Measurements from ENCODE around the gene NLRP11. TPM values are rescaled to one million over a fixed set of nuclear protein-coding genes. Genes with fewer than 3 reads are reported as not detected.

The NLRP11 gene
- total and polyA plus RNA-seq, 9 of the 15 experiments (the other 6 are each of a cell fraction or from before 2014, with no cell fraction given), result 0.07 to 0.29 (median 0.12) TPM; not detected in 1

DNA sequence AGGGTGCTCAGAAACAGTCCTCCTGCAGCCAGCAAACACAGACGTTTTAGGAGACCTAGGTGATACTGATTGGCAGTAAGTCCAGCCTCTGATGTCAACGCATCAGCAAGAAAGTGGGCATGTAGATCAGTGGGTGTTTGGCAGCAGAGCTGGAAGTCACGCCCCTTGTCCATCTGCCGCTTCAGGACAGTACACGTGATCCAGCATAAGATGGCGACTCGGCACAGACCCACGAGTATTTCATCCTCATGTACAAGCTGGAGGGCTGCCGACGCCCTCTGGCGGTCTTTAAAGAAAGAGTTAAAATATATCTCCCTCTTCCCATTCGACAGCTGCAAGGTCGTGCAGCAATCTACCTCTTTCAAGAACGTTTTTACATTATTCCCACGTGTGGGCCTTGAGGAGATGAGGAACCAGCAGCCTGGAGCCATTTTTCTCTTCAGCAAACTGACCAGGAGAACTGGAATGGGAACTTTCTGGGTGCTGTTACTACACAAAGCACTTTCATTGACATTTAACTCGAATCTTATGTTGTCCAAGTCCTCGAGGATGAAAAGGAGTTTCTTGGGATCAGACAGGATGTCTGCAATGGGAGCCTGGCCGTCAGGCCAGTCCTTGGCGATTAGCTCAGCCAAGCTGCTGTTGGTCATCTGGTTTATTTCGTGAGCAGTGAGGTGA, 22.3 kb downstream of the NLRP11 start (continued):
- TF ChIP-seq, protein P1, sequence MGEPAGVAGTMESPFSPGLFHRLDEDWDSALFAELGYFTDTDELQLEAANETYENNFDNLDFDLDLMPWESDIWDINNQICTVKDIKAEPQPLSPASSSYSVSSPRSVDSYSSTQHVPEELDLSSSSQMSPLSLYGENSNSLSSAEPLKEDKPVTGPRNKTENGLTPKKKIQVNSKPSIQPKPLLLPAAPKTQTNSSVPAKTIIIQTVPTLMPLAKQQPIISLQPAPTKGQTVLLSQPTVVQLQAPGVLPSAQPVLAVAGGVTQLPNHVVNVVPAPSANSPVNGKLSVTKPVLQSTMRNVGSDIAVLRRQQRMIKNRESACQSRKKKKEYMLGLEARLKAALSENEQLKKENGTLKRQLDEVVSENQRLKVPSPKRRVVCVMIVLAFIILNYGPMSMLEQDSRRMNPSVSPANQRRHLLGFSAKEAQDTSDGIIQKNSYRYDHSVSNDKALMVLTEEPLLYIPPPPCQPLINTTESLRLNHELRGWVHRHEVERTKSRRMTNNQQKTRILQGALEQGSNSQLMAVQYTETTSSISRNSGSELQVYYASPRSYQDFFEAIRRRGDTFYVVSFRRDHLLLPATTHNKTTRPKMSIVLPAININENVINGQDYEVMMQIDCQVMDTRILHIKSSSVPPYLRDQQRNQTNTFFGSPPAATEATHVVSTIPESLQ (CRISPR knock-in tag; IDR thresholded peaks at IDR 0.05), result no peak
- TF ChIP-seq STAT5A (IDR thresholded peaks at IDR 0.05; ENCODE audit: borderline replicate concordance, low read length), result no peak
- TF ChIP-seq PRPF4 (IDR thresholded peaks at IDR 0.05; ENCODE audit: insufficient read depth, low read depth, low read length, poor library complexity, severe bottlenecking), result no peak
- no peak for TF ChIP-seq SETDB1 (IDR thresholded peaks at IDR 0.05; ENCODE audit: low read length)
- no peak for TF ChIP-seq BRCA1 (IDR thresholded peaks at IDR 0.05)
- no peak for TF ChIP-seq BRCA1 (CRISPR knock-in tag; IDR thresholded peaks at IDR 0.05)
- TF ChIP-seq JUND (IDR thresholded peaks at IDR 0.05; ENCODE audit: borderline replicate concordance, low read depth, low read length), result peak; percentile 26; the same call in 1 of the 2 replicates
- TF ChIP-seq JUND (tag; IDR thresholded peaks at IDR 0.05; ENCODE audit: borderline replicate concordance, low read depth, low read length), result no peak; the same call in 2 of the 3 replicates
- TF ChIP-seq MECOM (CRISPR knock-in tag; IDR thresholded peaks at IDR 0.05), result no peak
- no peak for TF ChIP-seq ARID1B (IDR thresholded peaks at IDR 0.05)
- TF ChIP-seq LCOR (CRISPR knock-in tag; IDR thresholded peaks at IDR 0.05), result no peak
- TF ChIP-seq, protein P2, sequence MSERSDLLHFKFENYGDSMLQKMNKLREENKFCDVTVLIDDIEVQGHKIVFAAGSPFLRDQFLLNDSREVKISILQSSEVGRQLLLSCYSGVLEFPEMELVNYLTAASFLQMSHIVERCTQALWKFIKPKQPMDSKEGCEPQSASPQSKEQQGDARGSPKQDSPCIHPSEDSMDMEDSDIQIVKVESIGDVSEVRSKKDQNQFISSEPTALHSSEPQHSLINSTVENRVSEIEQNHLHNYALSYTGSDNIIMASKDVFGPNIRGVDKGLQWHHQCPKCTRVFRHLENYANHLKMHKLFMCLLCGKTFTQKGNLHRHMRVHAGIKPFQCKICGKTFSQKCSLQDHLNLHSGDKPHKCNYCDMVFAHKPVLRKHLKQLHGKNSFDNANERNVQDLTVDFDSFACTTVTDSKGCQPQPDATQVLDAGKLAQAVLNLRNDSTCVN (CRISPR knock-in tag; IDR thresholded peaks at IDR 0.05), result no peak
- no peak for TF ChIP-seq ZNF232 (CRISPR knock-in tag; IDR thresholded peaks at IDR 0.05)
- TF ChIP-seq, protein P3, sequence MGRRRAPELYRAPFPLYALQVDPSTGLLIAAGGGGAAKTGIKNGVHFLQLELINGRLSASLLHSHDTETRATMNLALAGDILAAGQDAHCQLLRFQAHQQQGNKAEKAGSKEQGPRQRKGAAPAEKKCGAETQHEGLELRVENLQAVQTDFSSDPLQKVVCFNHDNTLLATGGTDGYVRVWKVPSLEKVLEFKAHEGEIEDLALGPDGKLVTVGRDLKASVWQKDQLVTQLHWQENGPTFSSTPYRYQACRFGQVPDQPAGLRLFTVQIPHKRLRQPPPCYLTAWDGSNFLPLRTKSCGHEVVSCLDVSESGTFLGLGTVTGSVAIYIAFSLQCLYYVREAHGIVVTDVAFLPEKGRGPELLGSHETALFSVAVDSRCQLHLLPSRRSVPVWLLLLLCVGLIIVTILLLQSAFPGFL (CRISPR knock-in tag; IDR thresholded peaks at IDR 0.05), result no peak
- TF ChIP-seq TEAD1 (CRISPR knock-in tag; IDR thresholded peaks at IDR 0.05), result no peak
- TF ChIP-seq ZNF77 (CRISPR knock-in tag; IDR thresholded peaks at IDR 0.05), result no peak
- TF ChIP-seq ZNF217 (CRISPR knock-in tag; IDR thresholded peaks at IDR 0.05), result no peak
- no peak for TF ChIP-seq KDM4B (IDR thresholded peaks at IDR 0.05; ENCODE audit: borderline replicate concordance in 2 of 2, low read depth in 1 of 2)
- TF ChIP-seq MEIS2 (IDR thresholded peaks at IDR 0.05; ENCODE audit: partially characterized antibody), result peak; percentile 2
- TF ChIP-seq TEAD4 (IDR thresholded peaks at IDR 0.05; ENCODE audit: low read length), result peak; percentile 27; the same call in 1 of the 2 replicates
- no peak for TF ChIP-seq TEAD4 (CRISPR knock-in tag; IDR thresholded peaks at IDR 0.05; ENCODE audit: borderline replicate concordance)
- TF ChIP-seq POLR2AphosphoS5 (IDR thresholded peaks at IDR 0.05; ENCODE audit: control insufficient read depth, insufficient read depth, low read depth, low read length), result no peak
- TF ChIP-seq DIDO1 (tag; IDR thresholded peaks at IDR 0.05; ENCODE audit: low read depth), result no peak
- TF ChIP-seq, protein P4, sequence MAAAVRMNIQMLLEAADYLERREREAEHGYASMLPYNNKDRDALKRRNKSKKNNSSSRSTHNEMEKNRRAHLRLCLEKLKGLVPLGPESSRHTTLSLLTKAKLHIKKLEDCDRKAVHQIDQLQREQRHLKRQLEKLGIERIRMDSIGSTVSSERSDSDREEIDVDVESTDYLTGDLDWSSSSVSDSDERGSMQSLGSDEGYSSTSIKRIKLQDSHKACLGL (CRISPR knock-in tag; IDR thresholded peaks at IDR 0.05; ENCODE audit: borderline replicate concordance, poor library complexity, severe bottlenecking), result no peak
- TF ChIP-seq ATF7 (IDR thresholded peaks at IDR 0.05), result no peak
- TF ChIP-seq ZNF384 (IDR thresholded peaks at IDR 0.05; ENCODE audit: low read depth, low read length), result no peak
